GM19463 (cell line): Measurements from ENCODE around the gene GNPDA1.

Experiments used
- ATAC-seq: cut with Tn5 transposase; IDR thresholded peaks from one replicate; pipeline ENCODE4 v1.9.1; 2021; ENCODE audit warnings: mild to moderate bottlenecking, moderate library complexity; ENCODE audit not compliant: unreplicated experiment

Gene GNPDA1

GRCh38 chr5:142024771-142025304 lies 12.0 kb upstream of the GNPDA1 start:
- ATAC-seq = peak; percentile 100

- ATAC-seq = no peak
Measured at GRCh38 chr5:142023836-142024235, 11.0 kb upstream of the GNPDA1 start.

GRCh38 chr5:142020122-142020659 lies 7.4 kb upstream of the GNPDA1 start:
- ATAC-seq = no peak

GRCh38 chr5:142017832-142018427 lies 5.1 kb upstream of the GNPDA1 start:
- peak; percentile 38 for ATAC-seq

- ATAC-seq = peak; percentile 38
Measured at GRCh38 chr5:142016556-142016955, 3.7 kb upstream of the GNPDA1 start.

- ATAC-seq = peak; percentile 39
Measured at GRCh38 chr5:142015781-142016533, 3.1 kb upstream of the GNPDA1 start.

GRCh38 chr5:142014911-142015584 lies 2.2 kb upstream of the GNPDA1 start:
- no peak for ATAC-seq

- ATAC-seq = no peak
Measured at GRCh38 chr5:142013734-142014521, 1.1 kb upstream of the GNPDA1 start.

- ATAC-seq = no peak
Measured at GRCh38 chr5:142012186-142012785, 541 bp downstream of the GNPDA1 start.

- ATAC-seq = no peak
Measured at GRCh38 chr5:142011572-142012185, 1.1 kb downstream of the GNPDA1 start.

GRCh38 chr5:142009886-142010285 lies 2.9 kb downstream of the GNPDA1 start:
- ATAC-seq = no peak

- no peak for ATAC-seq
Measured at GRCh38 chr5:142008813-142009212, 4.0 kb downstream of the GNPDA1 start.

- no peak for ATAC-seq
Measured at GRCh38 chr5:142007237-142007544, 5.6 kb downstream of the GNPDA1 start.

- ATAC-seq = no peak
Measured at GRCh38 chr5:142006363-142007236, 6.2 kb downstream of the GNPDA1 start.

GRCh38 chr5:142003266-142003800 lies 9.5 kb downstream of the GNPDA1 start:
- ATAC-seq = no peak

- peak; percentile 65 for ATAC-seq
Measured at GRCh38 chr5:142000704-142001484, 11.9 kb downstream of the GNPDA1 start.

- no peak for ATAC-seq
Measured at GRCh38 chr5:142000173-142000572, 12.7 kb downstream of the GNPDA1 start.

- ATAC-seq = no peak
Measured at GRCh38 chr5:141997358-141997960, 15.4 kb downstream of the GNPDA1 start.
